Measurements from ENCODE around the gene KLF16. TPM values are rescaled to one million over a fixed set of nuclear protein-coding genes. Genes with fewer than 3 reads are reported as not detected.

KLF16 gene
- total and polyA plus RNA-seq, 9 of the 15 experiments (the other 6 are each of a cell fraction or from before 2014, with no cell fraction given) = 0.04 to 60.4 (median 6.8) TPM

DNA sequence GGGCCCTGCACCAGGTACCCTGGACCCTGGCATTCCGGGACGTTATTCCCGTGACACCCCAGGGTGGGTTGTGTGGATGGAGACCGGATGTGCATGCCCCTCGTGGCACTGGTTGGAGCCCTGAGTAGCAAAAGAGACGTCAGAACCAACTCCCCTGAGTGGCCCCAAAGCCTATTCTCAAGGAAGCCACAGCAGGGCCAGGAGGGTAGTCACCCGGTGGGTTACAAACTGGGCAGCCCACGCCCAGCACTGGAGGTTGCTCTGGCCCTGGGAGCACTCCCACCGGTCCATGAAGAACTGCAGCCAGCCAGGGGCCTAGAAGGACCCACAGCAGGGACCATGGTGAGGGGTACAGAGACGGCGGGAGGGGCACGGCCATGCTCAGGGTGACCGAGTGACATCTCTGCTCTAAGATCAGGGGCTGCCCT lies 7.5 kb downstream of the KLF16 start (continued):
- TF ChIP-seq MGA (IDR thresholded peaks at IDR 0.05) (no peak), TCFL5 (CRISPR knock-in tag; conservative IDR thresholded peaks at IDR 0.05) (no peak), NCOA1 (IDR thresholded peaks at IDR 0.05; ENCODE audit: low read depth) (peak; percentile 15; the same call in 1 of the 2 replicates), SMAD3 (CRISPR knock-in tag; conservative IDR thresholded peaks at IDR 0.05) (no peak), ZNF551 (CRISPR knock-in tag; IDR thresholded peaks at IDR 0.05) (no peak), MYC (IDR thresholded peaks at IDR 0.05; ENCODE audit: low read depth, low read length) (peak; percentile 5; the same call in 1 of the 2 replicates), MYC (CRISPR knock-in tag; IDR thresholded peaks at IDR 0.05; ENCODE audit: borderline replicate concordance, low read depth) (peak; percentile 63; the same call in 1 of the 2 replicates), ZNF395 (CRISPR knock-in tag; IDR thresholded peaks at IDR 0.05) (0 out of 2 replicates have a peak, but pooled peaks have one; percentile 8), ZNF146 (CRISPR knock-in tag; IDR thresholded peaks at IDR 0.05; ENCODE audit: unreplicated experiment) (no peak), PBX2 (CRISPR knock-in tag; IDR thresholded peaks at IDR 0.05; ENCODE audit: low read depth) (no peak), PBX2 (tag; conservative IDR thresholded peaks at IDR 0.05; ENCODE audit: low read depth) (no peak)
- TF ChIP-seq, protein P1, sequence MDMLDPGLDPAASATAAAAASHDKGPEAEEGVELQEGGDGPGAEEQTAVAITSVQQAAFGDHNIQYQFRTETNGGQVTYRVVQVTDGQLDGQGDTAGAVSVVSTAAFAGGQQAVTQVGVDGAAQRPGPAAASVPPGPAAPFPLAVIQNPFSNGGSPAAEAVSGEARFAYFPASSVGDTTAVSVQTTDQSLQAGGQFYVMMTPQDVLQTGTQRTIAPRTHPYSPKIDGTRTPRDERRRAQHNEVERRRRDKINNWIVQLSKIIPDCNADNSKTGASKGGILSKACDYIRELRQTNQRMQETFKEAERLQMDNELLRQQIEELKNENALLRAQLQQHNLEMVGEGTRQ (CRISPR knock-in tag; IDR thresholded peaks at IDR 0.05) = no peak
